Measurements from ENCODE around the gene STUB1.

STUB1 gene

GRCh38 chr16:732332-732731 is 52.1 kb downstream of the STUB1 start:
- Histone ChIP-seq H3K27ac (no peak overlapping the region), H3K4me2 (no peak overlapping the region), H3K36me3 (ENCODE audit: insufficient read depth) (no peaks in the 10 kb centered on the region), H3K4me1 (ENCODE audit: low read depth, poor library complexity, severe bottlenecking) (peaks cover 44% of the 10 kb centered on the region), H3K27me3 (ENCODE audit: insufficient read depth, low read depth) (no peaks in the 10 kb centered on the region), H4K20me1 (ENCODE audit: insufficient read depth) (no peaks in the 10 kb centered on the region), H3K79me2 (ENCODE audit: insufficient read depth, low read depth) (no peaks in the 10 kb centered on the region), H3K9ac (no peak overlapping the region), H2AFZ (ENCODE audit: low read depth) (no peak overlapping the region), H3K4me3 (IDR thresholded peaks at IDR 0.05; ENCODE audit: insufficient read depth, low read depth, low read length) (no peak overlapping the region)
- no peak for TF ChIP-seq CTCF (conservative IDR thresholded peaks at IDR 0.05; ENCODE audit: low read depth, low read length)
